Measurements from ENCODE around the gene HMCN1.

Gene HMCN1

DNA sequence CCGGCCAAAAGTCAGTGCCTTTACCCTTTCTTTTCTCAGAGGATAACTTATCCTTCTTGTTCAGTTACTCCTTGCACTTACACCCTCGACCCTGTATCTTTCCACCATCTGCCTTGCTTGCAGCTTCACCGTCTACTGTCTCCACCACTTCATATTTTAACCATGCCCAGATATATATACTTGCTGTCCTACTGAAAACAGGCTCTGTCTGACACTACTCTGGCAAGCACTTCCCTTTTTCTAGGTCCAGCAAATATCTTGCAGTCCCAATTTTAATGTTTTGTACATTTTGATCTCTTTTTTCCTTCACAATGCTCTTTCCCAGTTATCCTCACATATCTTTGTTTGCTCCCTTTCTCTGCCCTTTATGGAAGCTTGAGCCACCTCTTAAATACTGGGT lies 332.2 kb downstream of the HMCN1 start:
- no peak for DNase-seq

DNA sequence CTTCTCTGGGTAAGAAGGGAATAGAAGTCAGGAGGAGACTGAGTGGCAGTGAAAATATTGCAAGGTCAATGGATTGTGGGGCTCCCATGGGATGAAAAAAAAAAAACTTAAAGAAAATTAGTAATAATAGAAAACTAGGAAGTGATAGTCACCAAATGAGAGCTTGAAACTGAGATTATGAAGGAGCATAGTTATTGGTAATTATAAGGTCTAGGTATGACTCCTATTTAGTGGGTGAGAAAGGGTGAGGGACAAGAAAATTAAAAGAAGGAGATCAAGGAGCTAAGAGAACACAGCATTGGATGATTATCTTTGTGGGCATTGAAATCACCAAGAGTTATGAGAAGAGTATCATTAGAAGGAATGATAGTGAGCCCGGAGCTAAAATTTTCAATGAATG lies 339.5 kb downstream of the HMCN1 start:
- DNase-seq: no peak

DNA sequence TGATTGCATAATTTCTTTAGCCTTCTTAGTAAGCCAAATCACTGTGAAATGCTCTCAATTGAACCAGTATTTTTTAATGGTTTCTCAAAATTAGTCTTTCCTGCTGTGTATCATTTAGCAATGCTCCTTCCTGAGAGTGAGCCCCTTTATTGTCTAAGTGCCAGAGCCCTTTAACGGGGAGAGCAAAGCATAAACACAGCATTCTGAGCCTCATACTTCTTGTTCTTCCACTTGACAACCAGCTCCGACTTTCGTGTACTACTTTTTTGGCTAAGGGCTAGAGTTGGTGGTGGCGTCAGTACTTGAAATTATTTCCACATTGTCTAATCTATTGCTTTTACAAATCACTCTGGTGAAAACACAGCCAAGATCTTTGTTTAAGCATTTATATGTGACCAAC lies 341.8 kb downstream of the HMCN1 start:
- DNase-seq: no peak

DNA sequence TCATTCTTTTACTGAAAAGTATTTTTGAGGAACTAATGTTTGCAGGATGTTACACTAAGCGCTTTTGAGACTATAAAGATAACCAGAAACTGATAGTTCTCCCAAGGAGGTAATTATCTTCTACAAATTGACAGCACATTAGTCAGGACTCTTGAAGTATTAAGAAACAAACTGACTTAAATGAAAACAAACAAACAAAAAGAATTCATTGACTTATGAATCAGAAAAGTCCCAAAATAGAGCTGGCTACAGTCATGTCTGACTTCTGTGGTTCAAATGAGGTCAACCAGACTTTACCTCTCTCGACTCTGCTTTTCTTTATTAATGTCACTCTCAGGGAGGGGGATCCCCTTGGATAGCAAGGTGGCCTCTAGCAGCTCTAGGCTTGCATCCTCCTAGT lies 344.1 kb downstream of the HMCN1 start:
- no peak for DNase-seq

DNA sequence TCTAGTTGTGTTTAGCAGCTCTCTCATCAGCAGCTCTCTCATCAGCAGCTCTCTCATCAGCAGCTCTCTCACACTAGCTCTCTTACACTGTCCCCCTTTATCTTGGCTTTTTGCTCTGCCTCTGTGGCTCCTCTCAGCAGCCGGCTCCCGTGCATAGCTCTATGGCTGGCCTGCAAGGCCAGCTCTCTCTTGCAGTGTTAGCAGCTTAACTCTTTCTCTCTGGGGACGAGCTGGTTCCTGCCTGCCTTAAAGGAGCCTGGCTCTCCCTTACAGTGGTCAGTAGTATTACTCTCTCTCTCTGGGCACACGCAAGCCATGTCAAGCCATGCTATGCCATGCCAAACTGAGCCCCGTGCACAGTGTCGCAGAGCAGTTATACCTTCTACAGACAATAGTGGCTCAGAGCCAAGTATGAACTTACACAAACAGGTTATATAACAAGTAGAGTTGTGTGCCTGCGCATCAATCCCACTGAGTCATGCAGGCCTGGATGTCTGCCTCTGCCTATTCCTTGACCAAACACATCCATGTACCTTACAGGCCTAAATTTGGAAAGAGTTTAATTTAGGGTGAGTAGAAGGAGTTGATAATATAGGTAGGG lies 345.0 kb downstream of the HMCN1 start:
- no peak for DNase-seq

DNA sequence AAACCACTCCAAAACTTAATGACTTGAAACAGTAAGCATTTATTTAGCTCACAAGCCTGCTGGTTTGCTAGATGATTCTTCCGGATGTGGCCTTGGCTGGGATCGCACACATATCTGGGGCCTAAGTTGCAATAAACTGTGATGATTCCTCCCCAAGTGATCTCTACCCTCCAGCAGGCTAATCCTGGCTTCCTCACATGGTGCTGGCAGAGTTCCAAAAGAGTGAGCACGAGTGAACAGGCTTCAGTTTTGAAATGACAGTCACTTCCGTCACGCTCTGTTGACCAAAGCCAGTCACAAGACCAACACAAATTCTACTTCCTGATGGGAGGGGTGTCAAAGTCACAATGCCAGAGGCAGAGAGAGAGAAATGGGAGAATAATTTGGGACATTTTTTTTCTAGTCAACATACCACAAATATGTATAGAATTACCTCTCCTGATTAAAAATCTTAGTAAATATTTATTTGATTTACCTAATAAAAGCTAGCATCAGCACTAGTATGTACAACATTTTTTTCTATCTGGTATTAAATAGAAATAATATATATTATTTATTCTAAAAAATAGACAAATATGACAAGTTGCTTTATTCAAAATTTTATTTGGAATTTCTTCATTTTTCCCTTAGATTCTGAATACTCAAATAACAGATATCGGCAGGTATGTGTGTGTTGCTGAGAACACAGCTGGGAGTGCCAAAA lies 348.2 kb downstream of the HMCN1 start:
- peak in 14 of 56 donors; percentile 2 to 68 (median 8) for DNase-seq

DNA sequence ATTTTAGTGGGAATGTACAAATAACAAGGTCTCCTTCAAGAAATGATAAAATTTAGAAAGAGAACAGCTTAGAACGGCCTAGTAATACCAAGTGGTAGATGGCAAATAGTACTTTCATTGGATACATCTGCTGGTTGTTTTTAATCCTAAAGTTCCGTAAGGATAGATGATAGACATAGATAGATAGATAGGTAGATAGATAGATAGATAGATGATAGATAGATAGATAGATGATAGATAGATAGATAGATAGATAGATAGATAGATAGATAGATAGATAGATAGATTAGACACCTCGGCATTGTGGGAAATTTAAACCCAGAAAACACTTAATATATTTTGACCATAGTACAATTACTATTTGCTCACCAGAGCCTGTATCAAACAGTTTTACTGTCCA lies 352.4 kb downstream of the HMCN1 start:
- no peak for DNase-seq

DNA sequence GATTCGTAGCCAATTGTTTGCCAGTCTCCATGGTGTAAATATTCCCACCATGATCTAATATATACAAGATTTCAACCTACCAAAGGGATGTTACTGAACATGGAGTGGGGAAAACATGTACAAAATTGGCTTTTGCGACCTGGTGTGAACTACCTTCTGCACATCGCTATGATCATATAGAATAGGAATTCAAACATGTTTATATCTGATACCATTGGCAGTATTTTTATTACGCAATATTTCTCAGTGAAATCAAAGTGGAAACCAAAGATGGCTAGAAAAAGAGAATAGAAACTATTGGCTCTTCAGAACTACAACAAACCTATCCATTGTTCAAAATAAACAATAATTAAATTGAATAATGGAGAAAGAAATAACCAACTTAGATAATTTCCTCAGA lies 355.7 kb downstream of the HMCN1 start:
- DNase-seq: no peak

DNA sequence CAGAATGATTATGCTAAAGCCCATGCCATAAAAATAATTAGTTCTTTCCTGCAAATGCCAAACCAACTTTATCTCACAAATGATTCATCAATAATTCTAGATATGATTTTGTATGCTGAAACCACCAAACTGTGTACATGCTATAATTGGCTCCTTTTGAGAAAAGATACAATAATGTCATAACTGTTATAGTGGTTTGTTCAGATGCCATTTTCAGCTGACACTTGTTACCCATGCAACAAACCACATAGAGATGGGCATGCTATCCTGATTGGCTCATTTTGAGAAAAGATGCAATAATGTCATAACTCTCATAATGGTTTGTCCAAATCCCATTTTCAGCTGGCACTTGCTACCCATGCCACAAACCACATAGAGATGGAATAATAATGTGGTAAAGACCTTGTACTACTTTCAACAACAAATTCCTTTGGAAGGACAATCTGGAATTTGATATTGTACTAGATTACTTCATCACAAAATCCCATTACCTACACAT lies 357.1 kb downstream of the HMCN1 start:
- no peak for DNase-seq

DNA sequence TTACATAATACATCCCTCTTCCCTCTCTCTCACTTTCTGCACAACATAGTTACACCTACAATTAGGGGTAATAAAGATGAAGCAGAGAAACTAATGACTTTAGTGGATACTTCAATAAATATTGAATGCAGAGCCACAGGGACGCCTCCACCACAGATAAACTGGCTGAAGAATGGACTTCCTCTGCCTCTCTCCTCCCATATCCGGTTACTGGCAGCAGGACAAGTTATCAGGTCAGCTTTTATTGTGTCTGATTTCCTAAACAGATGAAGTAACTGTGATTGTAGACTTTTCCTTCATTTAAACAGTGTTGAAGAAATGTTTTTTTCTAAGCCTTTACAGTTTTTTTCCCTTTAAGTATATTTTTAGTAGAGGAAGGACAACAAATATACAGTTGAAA lies 359.2 kb downstream of the HMCN1 start:
- no peak for DNase-seq

DNA sequence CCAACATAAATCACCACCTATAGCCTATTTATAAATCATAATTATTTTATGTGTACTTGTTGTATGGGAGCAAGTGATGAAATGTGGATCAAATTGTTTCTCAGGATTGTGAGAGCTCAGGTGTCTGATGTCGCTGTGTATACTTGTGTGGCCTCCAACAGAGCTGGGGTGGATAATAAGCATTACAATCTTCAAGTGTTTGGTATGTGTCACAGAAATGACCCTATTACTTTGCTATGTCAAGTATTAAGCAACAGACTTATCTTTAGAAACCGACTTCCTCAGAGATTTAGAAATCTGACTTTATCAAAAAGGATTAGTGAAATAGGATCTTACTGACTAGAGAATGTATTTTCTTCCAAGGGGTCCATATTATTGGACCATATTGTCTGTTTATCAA lies 360.0 kb downstream of the HMCN1 start:
- no peak for DNase-seq

DNA sequence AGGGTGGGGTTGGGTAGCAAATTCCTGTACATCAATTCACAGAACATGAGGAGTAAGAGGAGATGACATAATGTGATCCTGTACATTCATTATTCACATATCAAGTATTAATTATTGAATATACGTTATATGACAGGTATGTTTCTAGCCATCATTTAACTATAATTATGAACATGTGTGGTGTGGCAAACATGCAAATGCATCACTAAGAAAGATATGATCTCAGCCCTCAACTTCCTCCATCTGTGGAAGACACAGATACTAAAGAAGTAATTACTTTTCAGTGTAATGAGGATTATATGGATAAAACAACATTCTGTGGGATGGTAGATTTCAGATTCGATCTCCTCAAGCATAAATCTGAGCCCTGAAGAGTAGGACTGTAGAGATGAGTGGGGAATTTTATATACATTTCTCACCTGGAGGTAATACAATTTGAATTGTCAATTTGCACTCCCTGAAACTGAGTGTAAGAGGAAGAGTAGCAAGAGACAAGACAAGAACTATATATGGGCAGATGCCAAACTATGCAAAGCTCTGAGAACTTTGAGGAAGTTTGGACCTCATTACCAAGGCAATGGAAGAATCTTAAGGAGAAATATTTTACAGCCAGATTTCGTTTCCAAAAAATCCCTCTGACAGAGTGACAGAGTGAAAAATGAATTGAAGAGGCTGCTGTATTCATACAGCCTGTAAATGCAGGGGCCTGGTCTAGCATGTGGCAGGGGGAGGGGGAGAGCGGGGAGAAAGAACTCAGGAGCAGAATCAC lies 365.3 kb downstream of the HMCN1 start:
- no peak for DNase-seq

DNA sequence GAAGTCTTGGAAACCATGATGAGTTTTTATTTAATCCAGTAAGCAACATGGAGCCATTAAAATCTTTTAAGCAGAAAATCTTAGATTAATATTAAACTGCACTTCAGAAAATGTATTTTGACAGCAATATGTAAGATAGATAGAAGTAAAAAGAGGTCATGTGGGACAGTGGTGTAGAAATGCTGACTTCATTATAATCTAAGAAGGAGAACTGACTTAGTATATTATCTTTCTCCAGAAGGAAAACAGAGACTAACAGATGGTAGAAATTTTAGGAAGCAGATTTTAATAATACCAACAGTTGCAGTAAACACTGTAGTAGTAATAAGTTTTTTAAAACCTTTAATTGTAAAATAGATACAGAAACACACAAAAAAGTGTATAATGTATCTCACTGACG lies 367.9 kb downstream of the HMCN1 start:
- no peak for DNase-seq

DNA sequence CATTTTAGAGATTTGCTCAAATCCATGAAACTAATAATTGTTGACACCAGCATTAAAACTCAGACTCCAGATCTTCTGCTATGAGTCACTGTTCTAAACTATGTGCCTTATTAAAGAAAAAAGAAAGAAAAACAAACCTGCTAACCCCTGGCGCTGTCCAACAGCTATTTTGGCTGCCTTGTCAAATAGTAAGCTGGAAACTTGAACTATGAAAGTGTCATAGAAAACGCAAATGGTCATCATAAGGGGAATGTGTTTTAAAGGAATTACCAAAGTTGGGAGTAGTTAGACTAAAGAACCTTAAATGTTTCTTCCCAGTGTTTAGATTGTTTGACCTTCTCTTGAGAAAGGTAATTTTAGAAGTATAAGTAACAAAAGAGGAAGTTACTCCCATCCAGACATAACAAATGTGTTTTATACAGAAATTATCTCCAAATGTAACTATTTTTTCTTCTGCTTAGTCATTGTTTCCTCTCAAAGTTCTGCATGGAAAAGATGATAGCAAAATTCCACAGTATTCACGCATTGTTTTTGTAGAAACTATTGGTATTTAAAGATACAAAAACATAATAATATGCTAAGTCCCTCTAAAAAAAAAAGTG lies 368.5 kb downstream of the HMCN1 start:
- DNase-seq: no peak

DNA sequence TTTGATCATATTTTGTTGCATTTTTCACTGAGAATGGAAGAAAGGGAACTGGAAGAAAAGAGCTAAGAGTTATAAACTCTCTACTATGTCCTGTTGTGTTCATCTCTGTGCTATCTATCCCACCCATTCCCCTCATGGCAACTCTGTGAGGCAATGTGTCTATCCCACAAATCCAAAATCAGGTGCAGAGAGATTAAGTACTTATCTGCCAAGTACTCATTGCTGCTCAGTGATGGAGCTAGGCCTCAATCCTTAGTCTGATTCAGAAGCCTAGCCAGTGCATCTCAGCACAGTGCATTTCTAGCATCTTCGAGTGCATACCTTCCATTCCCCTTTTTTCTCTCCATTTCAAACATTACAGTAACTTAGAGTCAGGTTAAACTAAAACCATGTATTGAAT lies 370.3 kb downstream of the HMCN1 start:
- DNase-seq: no peak

DNA sequence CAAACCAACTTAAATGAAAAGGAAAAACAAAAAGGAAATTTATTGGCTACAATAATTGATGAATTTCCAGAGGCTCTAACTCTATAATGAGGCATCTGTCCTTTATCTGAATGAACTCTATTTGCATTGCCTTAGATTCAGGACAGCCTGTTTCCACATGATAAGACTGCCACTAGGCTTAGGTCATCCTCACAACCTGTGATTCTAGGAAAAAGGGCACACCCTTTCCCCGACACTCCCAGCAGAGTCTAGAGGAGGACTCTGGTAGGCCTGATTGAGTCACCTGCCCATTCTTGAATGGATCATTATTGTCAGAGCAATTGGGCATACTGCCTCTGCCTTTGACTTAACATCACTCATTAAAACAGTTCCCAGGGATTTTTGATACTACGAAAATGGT lies 378.1 kb downstream of the HMCN1 start:
- no peak for DNase-seq

DNA sequence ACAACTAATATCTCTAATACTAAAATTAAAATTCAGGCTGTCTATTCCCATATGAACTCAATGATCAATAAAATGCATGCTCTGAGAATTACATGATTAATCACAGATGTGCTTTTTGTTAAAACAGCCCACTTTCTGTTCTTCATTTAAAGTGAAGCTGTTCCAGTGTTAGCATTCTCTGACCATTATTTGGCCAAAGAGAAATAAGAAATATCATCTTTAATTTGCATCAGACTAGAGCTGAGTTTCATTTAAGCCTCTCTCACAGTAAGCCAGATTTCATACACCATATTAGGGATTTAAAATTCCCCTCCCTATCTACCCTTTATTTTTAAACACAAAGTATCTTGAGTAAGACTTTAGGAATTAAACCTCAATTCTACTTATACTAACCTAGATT lies 379.3 kb downstream of the HMCN1 start:
- no peak for DNase-seq

DNA sequence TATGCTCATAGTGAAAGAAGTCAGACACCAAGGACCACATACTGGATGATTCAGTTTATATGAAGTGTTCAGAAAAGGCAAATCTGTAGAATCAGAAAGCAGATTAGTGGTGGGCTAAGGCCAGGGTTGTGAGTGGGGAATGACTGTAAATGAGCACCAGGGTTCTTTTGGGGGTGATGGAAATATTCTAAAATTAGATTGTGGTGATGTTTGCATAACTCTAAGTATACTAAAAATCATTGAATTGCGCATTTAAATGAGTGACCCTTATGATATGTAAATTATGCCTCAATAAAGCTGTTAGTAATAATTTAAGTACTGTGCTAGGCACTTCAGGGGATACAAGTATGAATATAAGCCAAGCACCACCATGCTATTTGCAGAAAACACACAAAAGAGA lies 384.5 kb downstream of the HMCN1 start:
- no peak for DNase-seq

DNA sequence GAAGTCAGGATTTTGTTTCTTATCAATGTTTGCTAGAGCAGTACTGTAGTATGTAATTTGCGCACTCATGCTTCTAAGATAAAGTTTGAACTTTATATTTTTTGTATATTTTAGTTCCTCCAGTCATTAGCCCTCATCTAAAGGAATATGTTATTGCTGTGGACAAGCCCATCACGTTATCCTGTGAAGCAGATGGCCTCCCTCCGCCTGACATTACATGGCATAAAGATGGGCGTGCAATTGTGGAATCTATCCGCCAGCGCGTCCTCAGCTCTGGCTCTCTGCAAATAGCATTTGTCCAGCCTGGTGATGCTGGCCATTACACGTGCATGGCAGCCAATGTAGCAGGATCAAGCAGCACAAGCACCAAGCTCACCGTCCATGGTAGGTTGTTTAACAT lies 388.6 kb downstream of the HMCN1 start:
- DNase-seq: no peak

DNA sequence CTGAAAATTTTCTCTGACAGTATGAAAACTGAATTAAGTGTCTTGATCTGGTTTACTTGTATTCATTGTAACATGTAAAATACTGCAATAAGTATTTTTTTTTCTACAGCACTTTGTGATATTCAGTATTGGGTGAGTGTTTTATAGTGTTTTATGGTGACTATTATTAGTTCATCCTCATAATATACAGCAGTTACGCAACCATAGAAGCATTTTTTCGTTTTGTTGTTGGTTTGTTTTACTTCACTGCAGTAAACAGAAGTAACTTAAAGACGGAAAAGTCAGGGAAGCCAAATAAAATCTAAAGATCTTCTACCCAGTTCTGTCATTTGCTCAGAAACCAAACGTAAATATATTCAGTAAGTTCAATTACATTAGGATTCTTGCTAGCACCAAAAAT lies 390.8 kb downstream of the HMCN1 start:
- no peak for DNase-seq

DNA sequence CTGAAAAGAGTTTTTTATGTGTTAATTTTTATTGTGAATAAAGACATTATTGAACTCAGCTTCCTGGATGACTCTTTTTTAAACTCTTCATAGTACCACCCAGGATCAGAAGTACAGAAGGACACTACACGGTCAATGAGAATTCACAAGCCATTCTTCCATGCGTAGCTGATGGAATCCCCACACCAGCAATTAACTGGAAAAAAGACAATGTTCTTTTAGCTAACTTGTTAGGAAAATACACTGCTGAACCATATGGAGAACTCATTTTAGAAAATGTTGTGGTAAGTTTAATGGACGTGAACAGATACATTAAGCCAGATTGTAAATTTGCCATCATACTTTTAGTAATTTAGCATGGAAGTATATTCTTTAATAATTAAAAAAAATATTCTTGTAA lies 391.3 kb downstream of the HMCN1 start:
- DNase-seq: no peak

DNA sequence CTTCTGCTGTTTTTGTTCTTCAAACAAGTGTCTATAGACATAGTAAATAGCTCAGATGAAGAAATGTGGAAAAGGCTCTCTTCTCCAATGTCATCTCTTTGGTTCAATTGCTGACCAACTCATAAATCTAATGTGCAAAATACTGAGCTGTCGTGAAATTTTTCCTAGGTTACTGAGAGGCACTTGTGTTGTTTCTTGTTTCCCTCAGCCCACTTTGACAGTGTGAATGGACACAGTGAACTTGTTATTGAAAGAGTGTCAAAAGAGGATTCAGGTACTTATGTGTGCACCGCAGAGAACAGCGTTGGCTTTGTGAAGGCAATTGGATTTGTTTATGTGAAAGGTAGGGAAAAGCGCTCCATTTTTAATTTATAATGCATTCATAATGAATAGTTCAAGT lies 395.6 kb downstream of the HMCN1 start:
- DNase-seq: no peak

Data from nucleus accumbens (tissue), 56 donors.